Astrocyte (in vitro differentiated cells and primary cell): ENCODE results near the gene SURF4. TPM values are rescaled to one million over a fixed set of nuclear protein-coding genes. Genes with fewer than 3 reads are reported as not detected.
"Not testable (repeated sequence)": the region's sequence is repeated elsewhere in the genome, so short reads cannot be mapped to it uniquely, and the experiment has no call there.

Experiments used
- DNase-seq: peaks from one replicate; pipeline ENCODE4 v3.0.0-alpha.2; 2010; ENCODE audit warnings: low read depth
- FAIRE-seq: peaks from 2 replicates; lab custom pipeline; 2011; peaks lifted over from hg19 to GRCh38; lab: Jason Lieb, UNC
- H2AFZ ChIP-seq: 2 replicates; pipeline ENCODE4 v1.6.0; 2012; ENCODE audit warnings: low read depth, low read length, inconsistent platforms
- H3K27ac ChIP-seq: 2 replicates; pipeline ENCODE4 v1.5.1; 2011; ENCODE audit warnings: low read depth, low read length, inconsistent platforms
- H3K27me3 ChIP-seq: 2 replicates; pipeline ENCODE4 v1.6.0; 2011; ENCODE audit warnings: low read length, inconsistent platforms; ENCODE audit not compliant: insufficient read depth
- H3K36me3 ChIP-seq: 2 replicates; pipeline ENCODE4 v1.5.1; 2011; ENCODE audit warnings: low read length, inconsistent platforms; ENCODE audit not compliant: insufficient read depth
- H3K4me1 ChIP-seq: 2 replicates; pipeline ENCODE4 v1.5.1; 2011; ENCODE audit warnings: low read length, inconsistent platforms; ENCODE audit not compliant: insufficient read depth
- H3K4me2 ChIP-seq: 2 replicates; pipeline ENCODE4 v1.6.0; 2012; ENCODE audit warnings: low read length, inconsistent platforms
- H3K4me3 ChIP-seq: 2 replicates; pipeline ENCODE4 v1.5.1; 2011; ENCODE audit warnings: low read depth, mild to moderate bottlenecking, low read length, inconsistent platforms; ENCODE audit not compliant: insufficient read depth
- H3K79me2 ChIP-seq: 2 replicates; pipeline ENCODE4 v1.6.0; 2012; ENCODE audit warnings: mild to moderate bottlenecking, low read length, inconsistent platforms; ENCODE audit not compliant: insufficient read depth
- H3K9ac ChIP-seq: 2 replicates; pipeline ENCODE4 v1.6.0; 2012; ENCODE audit warnings: mild to moderate bottlenecking, low read length, inconsistent platforms
- H3K9me3 ChIP-seq: 2 replicates; pipeline ENCODE4 v1.5.1; 2012; ENCODE audit warnings: low read depth, mild to moderate bottlenecking, low read length, inconsistent platforms; ENCODE audit not compliant: insufficient read depth
- H4K20me1 ChIP-seq: 2 replicates; pipeline ENCODE4 v1.6.0; 2012; ENCODE audit warnings: low read length, inconsistent platforms; ENCODE audit not compliant: insufficient read depth
- H3K27ac Mint-ChIP-seq: one replicate; pipeline ENCODE4 v1.8.0; 2021; ENCODE audit warnings: mild to moderate bottlenecking, mixed read lengths; ENCODE audit not compliant: unreplicated experiment
- H3K27me3 Mint-ChIP-seq: one replicate; pipeline ENCODE4 v1.8.0; 2021; ENCODE audit warnings: low read depth, mixed read lengths; ENCODE audit not compliant: unreplicated experiment
- H3K36me3 Mint-ChIP-seq: one replicate; pipeline ENCODE4 v1.8.0; 2021; ENCODE audit warnings: low read depth, mixed read lengths; ENCODE audit not compliant: unreplicated experiment
- H3K4me1 Mint-ChIP-seq: one replicate; pipeline ENCODE4 v1.8.0; 2021; ENCODE audit warnings: low read depth, mixed read lengths; ENCODE audit not compliant: unreplicated experiment
- H3K4me3 Mint-ChIP-seq: one replicate; pipeline ENCODE4 v1.8.0; 2021; ENCODE audit warnings: mild to moderate bottlenecking, moderate library complexity, mixed read lengths; ENCODE audit not compliant: unreplicated experiment
- H3K9me3 Mint-ChIP-seq: one replicate; pipeline ENCODE4 v1.8.0; 2021; ENCODE audit warnings: mild to moderate bottlenecking, mixed read lengths; ENCODE audit not compliant: unreplicated experiment
- CTCF ChIP-seq: IDR thresholded peaks from 2 replicates; pipeline ENCODE4 v1.5.1; 2011; ENCODE audit warnings: low read depth, mild to moderate bottlenecking, inconsistent platforms, low read length, moderate library complexity; ENCODE audit not compliant: insufficient read depth
- EZH2 ChIP-seq: IDR thresholded peaks from 2 replicates; pipeline ENCODE4 v1.6.1; 2012; ENCODE audit warnings: mild to moderate bottlenecking, low read length, inconsistent platforms; ENCODE audit not compliant: insufficient read depth
- total RNA-seq: library from RNA; stranded (reverse); gene quantifications from 2 replicates; pipeline ENCODE4 v1.2.1, GENCODE V29; 2021

The SURF4 gene
- total RNA-seq, 1 donor from 2014 or later: 338 TPM

- H3K9me3 Mint-ChIP-seq, H3K4me2 ChIP-seq, H3K79me2 ChIP-seq, H3K27ac Mint-ChIP-seq, H3K4me3 ChIP-seq, H3K9me3 ChIP-seq, H3K4me3 Mint-ChIP-seq, H4K20me1 ChIP-seq, DNase-seq, H3K4me1 ChIP-seq, H3K9ac ChIP-seq, FAIRE-seq, H3K36me3 ChIP-seq, H2AFZ ChIP-seq, H3K4me1 Mint-ChIP-seq, H3K36me3 Mint-ChIP-seq, H3K27ac ChIP-seq, H3K27me3 ChIP-seq: not testable (repeated sequence)
- peaks cover 54% of the 10 kb centered on the region for H3K27me3 Mint-ChIP-seq
These were observed 15.6 kb upstream of the SURF4 start for GRCh38 chr9:133391449-133391848.

- H3K36me3 Mint-ChIP-seq: no peaks in the 10 kb centered on the region
- FAIRE-seq: no peak
- H3K4me3 ChIP-seq: no peak overlapping the region
- no peaks in the 10 kb centered on the region for H3K9me3 ChIP-seq
- no peak overlapping the region for H3K27ac Mint-ChIP-seq
- no peaks in the 10 kb centered on the region for H3K79me2 ChIP-seq
- H3K4me1 Mint-ChIP-seq: no peaks in the 10 kb centered on the region
- peaks cover 2% of the 10 kb centered on the region for H3K27me3 ChIP-seq
- H3K27ac ChIP-seq: no peak overlapping the region
- no peaks in the 10 kb centered on the region for H4K20me1 ChIP-seq
- H2AFZ ChIP-seq: no peak overlapping the region
- no peak for DNase-seq
- no peak overlapping the region for H3K4me2 ChIP-seq
- no peak overlapping the region for H3K9ac ChIP-seq
- no peaks in the 10 kb centered on the region for H3K9me3 Mint-ChIP-seq
- TF ChIP-seq EZH2: no peak
- no peak for TF ChIP-seq CTCF
- H3K36me3 ChIP-seq: no peaks in the 10 kb centered on the region
- no peak overlapping the region for H3K4me3 Mint-ChIP-seq
- H3K4me1 ChIP-seq: no peaks in the 10 kb centered on the region
- H3K27me3 Mint-ChIP-seq: peaks cover 49% of the 10 kb centered on the region
These were observed 14.9 kb upstream of the SURF4 start for GRCh38 chr9:133390713-133391112.

GRCh38 chr9:133389562-133389961, 13.7 kb upstream of the SURF4 start:
- H3K4me3 Mint-ChIP-seq: no peak overlapping the region
- no peaks in the 10 kb centered on the region for H4K20me1 ChIP-seq
- H3K9me3 Mint-ChIP-seq: no peaks in the 10 kb centered on the region

More at GRCh38 chr9:133389562-133389961, 13.7 kb upstream of the SURF4 start:
- Histone ChIP-seq H3K27ac (no peak overlapping the region), H3K79me2 (no peaks in the 10 kb centered on the region), H2AFZ (no peak overlapping the region), H3K9ac (no peak overlapping the region), H3K4me1 (no peaks in the 10 kb centered on the region), H3K27me3 (no peaks in the 10 kb centered on the region), H3K36me3 (no peaks in the 10 kb centered on the region), H3K4me3 (no peak overlapping the region), H3K4me2 (no peak overlapping the region), H3K9me3 (no peaks in the 10 kb centered on the region)
- FAIRE-seq: no peak
- TF ChIP-seq EZH2 (no peak), CTCF (no peak)
- Mint-ChIP-seq H3K27me3 (peaks cover 38% of the 10 kb centered on the region), H3K27ac (no peak overlapping the region), H3K4me1 (no peaks in the 10 kb centered on the region), H3K36me3 (no peaks in the 10 kb centered on the region)
- DNase-seq: no peak
